IMR-90 (cell line): ENCODE data around the gene CYP4X1. TPM values are rescaled to one million over a fixed set of nuclear protein-coding genes. Genes with fewer than 3 reads are reported as not detected.

Experiments used
- ATAC-seq: fragments of 200-7000 bp; cut with Tn5 transposase; 2 replicates; pipeline ENCODE4 v1.9.1; 2020; ENCODE audit warnings: low read depth, mild to moderate bottlenecking, moderate library complexity
- BruUV-seq: library from RNA; stranded (reverse); fragments of 400-500 nt; replicated peaks from 2 replicates; lab custom pipeline; 2021; lab: Mats Ljungman, UMichigan
- CTCF ChIA-PET: fragments of 300-600 bp; formaldehyde crosslinking; extraction: SDS; loops from one replicate; lab custom pipeline; 2021; ENCODE audit warnings: antibody characterized with exemption; lab: Yijun Ruan, JAX
- POLR2A ChIA-PET: fragments of 300-600 bp; sonication (Branson Sonifier 250); formaldehyde crosslinking; loops from one replicate; lab custom pipeline; 2022; ENCODE audit warnings: antibody characterized with exemption; ENCODE audit not compliant: unreplicated experiment; lab: Charles Lee
- DNase-seq: peaks from one replicate; pipeline ENCODE4 v3.0.0; 2013
- H2AFZ ChIP-seq: replicated peaks from 2 replicates; pipeline ENCODE3; 2013; ENCODE audit warnings: low read length, mild to moderate bottlenecking; ENCODE audit not compliant: poor library complexity
- H2AK5ac ChIP-seq: 2 replicates; pipeline ENCODE4 v1.6.1; 2013; ENCODE audit warnings: low read depth, low read length, inconsistent platforms
- H2AK9ac ChIP-seq: replicated peaks from 2 replicates; pipeline ENCODE3; 2013; ENCODE audit warnings: mild to moderate bottlenecking, low read depth, low read length, moderate library complexity; ENCODE audit not compliant: poor library complexity
- H2BK120ac ChIP-seq: 2 replicates; pipeline ENCODE4 v1.6.1; 2013; ENCODE audit warnings: low read depth, low read length, inconsistent platforms
- H2BK15ac ChIP-seq: 3 replicates; pipeline ENCODE4 v1.6.1; 2013; ENCODE audit warnings: low read depth, low read length, inconsistent platforms
- H2BK20ac ChIP-seq: 2 replicates; pipeline ENCODE4 v1.6.1; 2013; ENCODE audit warnings: low read depth, mild to moderate bottlenecking, inconsistent platforms, low read length, moderate library complexity
- H2BK5ac ChIP-seq: 2 replicates; pipeline ENCODE4 v1.6.1; 2013; ENCODE audit warnings: mild to moderate bottlenecking, low read depth, low read length, inconsistent platforms; ENCODE audit not compliant: poor library complexity, severe bottlenecking
- H3K14ac ChIP-seq: replicated peaks from 2 replicates; pipeline ENCODE4 v1.6.1; 2013; ENCODE audit warnings: low read depth, low read length, inconsistent platforms
- H3K18ac ChIP-seq: 2 replicates; pipeline ENCODE4 v1.6.1; 2013; ENCODE audit warnings: low read depth, low read length, control low read depth
- H3K23ac ChIP-seq: 2 replicates; pipeline ENCODE4 v1.6.1; 2013; ENCODE audit warnings: low read depth, low read length, inconsistent platforms
- H3K27ac ChIP-seq: 2 replicates; pipeline ENCODE4 v1.5.1; 2013; ENCODE audit warnings: mild to moderate bottlenecking, control low read depth, low read length; ENCODE audit not compliant: insufficient read depth
- H3K27me3 ChIP-seq: 2 replicates; pipeline ENCODE4 v1.6.1; 2013; ENCODE audit warnings: low read length; ENCODE audit not compliant: control insufficient read depth, insufficient read depth
- H3K36me3 ChIP-seq: 2 replicates; pipeline ENCODE4 v1.6.1; 2013; ENCODE audit warnings: low read length, mixed read lengths; ENCODE audit not compliant: control insufficient read depth, insufficient read depth
- H3K4ac ChIP-seq: 2 replicates; pipeline ENCODE4 v1.6.1; 2013; ENCODE audit warnings: low read depth, low read length, inconsistent platforms
- H3K4me1 ChIP-seq: 2 replicates; pipeline ENCODE4 v1.6.1; 2013; ENCODE audit warnings: low read length, mixed read lengths; ENCODE audit not compliant: control insufficient read depth, insufficient read depth
- H3K4me2 ChIP-seq: 2 replicates; pipeline ENCODE4 v1.6.1; 2013; ENCODE audit warnings: low read depth, mild to moderate bottlenecking, control low read depth, low read length, moderate library complexity
- H3K4me3 ChIP-seq: 2 replicates; pipeline ENCODE4 v1.5.1; 2013; ENCODE audit warnings: low read depth, mild to moderate bottlenecking, control low read depth, low read length, moderate library complexity; ENCODE audit not compliant: insufficient read depth
- H3K56ac ChIP-seq: 2 replicates; pipeline ENCODE4 v1.6.1; 2013; ENCODE audit warnings: low read length, inconsistent platforms; ENCODE audit not compliant: insufficient read depth; ENCODE audit errors: extremely low read depth
- H3K79me1 ChIP-seq, 2 experiments: 2 replicates each; pipeline ENCODE4 v1.6.1; 2013; ENCODE audit warnings: low read length in 2 of 2, inconsistent platforms in 1 of 2, low read depth in 1 of 2
- H3K9ac ChIP-seq: 2 replicates; pipeline ENCODE4 v1.6.1; 2013; ENCODE audit warnings: low read depth, low read length, control low read depth
- H3K9me1 ChIP-seq: 2 replicates; pipeline ENCODE4 v1.6.1; 2013; ENCODE audit warnings: low read length, inconsistent platforms; ENCODE audit not compliant: insufficient read depth
- H3K9me3 ChIP-seq: 2 replicates; pipeline ENCODE4 v1.6.1; 2013; ENCODE audit warnings: low read length; ENCODE audit not compliant: control insufficient read depth, insufficient read depth
- H4K20me1 ChIP-seq: 2 replicates; pipeline ENCODE4 v1.6.1; 2013; ENCODE audit warnings: low read length, inconsistent platforms; ENCODE audit not compliant: insufficient read depth
- H4K5ac ChIP-seq: 2 replicates; pipeline ENCODE4 v1.6.1; 2013; ENCODE audit warnings: mild to moderate bottlenecking, low read depth, low read length, control low read depth
- H4K8ac ChIP-seq, 2 experiments: 2 replicates each; pipeline ENCODE4 v1.6.1; 2013; ENCODE audit warnings: low read depth in 2 of 2, low read length in 2 of 2, control low read depth in 1 of 2, inconsistent platforms in 1 of 2
- H4K91ac ChIP-seq: 2 replicates; pipeline ENCODE4 v1.6.1; 2013; ENCODE audit warnings: low read depth, low read length, inconsistent platforms; ENCODE audit not compliant: insufficient read depth
- BHLHE40 ChIP-seq: fragments of 150-350 bp; IDR thresholded peaks from 2 replicates; pipeline ENCODE4 v1.6.1; 2016; ENCODE audit warnings: mild to moderate bottlenecking, low read depth, low read length
- CEBPB ChIP-seq: IDR thresholded peaks from 2 replicates; pipeline ENCODE4 v1.6.1; 2012; ENCODE audit warnings: low read depth, low read length, improper control_type of control experiment
- CHD1 ChIP-seq: IDR thresholded peaks from 2 replicates; pipeline ENCODE4 v1.6.1; 2012; ENCODE audit warnings: low read depth, low read length, improper control_type of control experiment
- FOS ChIP-seq: fragments of 150-350 bp; IDR thresholded peaks from 2 replicates; pipeline ENCODE4 v1.6.1; 2016; ENCODE audit warnings: low read depth, low read length
- MAFK ChIP-seq: IDR thresholded peaks from 2 replicates; pipeline ENCODE4 v1.6.1; 2012; ENCODE audit warnings: low read depth, low read length, improper control_type of control experiment
- MAZ ChIP-seq: IDR thresholded peaks from 2 replicates; pipeline ENCODE4 v1.6.1; 2012; ENCODE audit warnings: low read depth, mild to moderate bottlenecking, low read length, improper control_type of control experiment, moderate library complexity, borderline replicate concordance
- NFE2L2 ChIP-seq: fragments of 150-350 bp; IDR thresholded peaks from 2 replicates; pipeline ENCODE4 v1.6.1; 2016; ENCODE audit warnings: low read depth, mild to moderate bottlenecking, low read length
- POLR2A ChIP-seq: IDR thresholded peaks from 2 replicates; pipeline ENCODE4 v1.6.1; 2012; ENCODE audit warnings: mild to moderate bottlenecking, low read depth, low read length
- RAD21 ChIP-seq: IDR thresholded peaks from 2 replicates; pipeline ENCODE4 v1.6.1; 2012; ENCODE audit warnings: low read length, improper control_type of control experiment
- RCOR1 ChIP-seq: IDR thresholded peaks from 2 replicates; pipeline ENCODE4 v1.6.1; 2012; ENCODE audit warnings: mild to moderate bottlenecking, low read length, improper control_type of control experiment; ENCODE audit not compliant: insufficient replicate concordance
- RFX5 ChIP-seq: IDR thresholded peaks from 2 replicates; pipeline ENCODE4 v1.8.0; 2012; ENCODE audit warnings: low read depth, mild to moderate bottlenecking, low read length, moderate library complexity
- SMC3 ChIP-seq: fragments of 150-350 bp; IDR thresholded peaks from 2 replicates; pipeline ENCODE4 v1.6.1; 2016; ENCODE audit warnings: low read depth, mild to moderate bottlenecking, antibody characterized with exemption, low read length, moderate library complexity
- WGBS, 2 experiments: methylation state at CpG; one replicate each; pipeline versions ENCODE4 v1.1.5 to v1.1.7; 2013; ENCODE audit warnings: missing lambda C conversion rate in 2 of 2; ENCODE audit not compliant: insufficient read length in 1 of 2; ENCODE audit errors: extremely low coverage in 2 of 2; 5-methylcytosine and 5-hydroxymethylcytosine counted together
- dilution Hi-C: fragments of 300-500 bp; cut with HindIII; formaldehyde crosslinking; loops from one replicate; pipeline ENCODE4 v1.14.3; 2018; ENCODE audit warnings: low sequenced_read_pairs; ENCODE audit not compliant: unreplicated experiment
- in situ Hi-C: fragments of 300-500 bp; cut with MboI; formaldehyde crosslinking; loops from 3 replicates; pipeline ENCODE4 v1.14.3; 2019; ENCODE audit warnings: low sequenced_read_pairs, inconsistent platforms, mixed read lengths
- intact Hi-C: fragments of 100-400 bp; cut with micrococcal nuclease; formaldehyde crosslinking; loops from 2 replicates; pipeline ENCODE4 v1.10.0; 2022
- polyA plus RNA-seq, 3 experiments: library from polyadenylated mRNA; depleted of rRNA; stranded (reverse); fragments of >200 nt; gene quantifications; 2 replicates each; pipeline ENCODE4 v1.2.3, GENCODE V29; 2012; ENCODE audit warnings: low replicate concordance in 1 of 3
- total RNA-seq: library from RNA; depleted of rRNA; stranded (reverse); fragments of >200 nt; gene quantifications from 2 replicates; pipeline ENCODE4 v1.2.3, GENCODE V29; 2012
- TF ChIP-seq, protein P1 (sequence below): conservative IDR thresholded peaks from 2 replicates; pipeline ENCODE4 v1.5.1; 2012; ENCODE audit warnings: mild to moderate bottlenecking, low read depth, low read length, improper control_type of control experiment
- TF ChIP-seq, protein P2 (sequence below): fragments of 150-350 bp; IDR thresholded peaks from 2 replicates; pipeline ENCODE4 v1.6.1; 2017; ENCODE audit warnings: mild to moderate bottlenecking, antibody characterized with exemption, low read length, low read depth

Gene CYP4X1
- total and polyA plus RNA-seq, 2 of the 4 experiments (the other 2 are of a cell fraction) = not detected

DNA sequence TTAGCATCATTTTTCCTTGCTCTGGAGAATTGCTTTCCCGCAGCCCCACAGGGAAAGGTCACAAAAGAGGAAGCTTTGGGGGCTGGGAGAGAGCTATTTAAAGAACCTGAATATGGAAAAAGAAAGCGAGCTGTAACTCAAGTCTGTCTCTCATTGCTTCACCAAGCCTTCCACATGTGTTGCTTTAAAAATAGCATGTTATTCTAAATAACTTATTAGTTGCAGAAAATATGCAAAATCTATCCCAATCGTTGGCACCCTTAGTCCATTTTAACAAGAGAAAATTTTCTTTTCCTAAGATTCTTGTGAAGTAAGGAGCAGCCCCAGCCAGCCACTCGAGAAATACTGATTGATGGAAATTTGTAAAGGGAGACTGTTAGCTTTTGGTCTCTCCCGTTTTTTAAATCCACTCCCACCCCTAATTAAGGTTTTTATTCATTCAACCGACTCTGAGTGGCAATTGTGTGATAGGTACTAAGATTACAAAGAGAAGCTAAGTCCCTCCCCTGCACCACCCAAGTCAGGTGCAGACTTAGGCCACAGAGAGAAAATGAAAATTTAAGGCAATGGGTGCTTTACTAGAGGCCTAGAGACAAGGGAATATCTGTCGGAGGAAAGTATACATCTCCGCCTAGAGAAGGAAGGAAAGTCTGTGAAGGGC lies 802 bp downstream of the CYP4X1 start:
- Histone ChIP-seq H3K23ac (no peak overlapping the region), H3K4me1 (no peaks in the 10 kb centered on the region), H2BK20ac (no peak overlapping the region), H3K27ac (no peak overlapping the region), H3K36me3 (no peaks in the 10 kb centered on the region), H3K14ac (no peak overlapping the region), H2AK5ac (no peak overlapping the region), H3K4me3 (no peak overlapping the region), H3K9me1 (no peaks in the 10 kb centered on the region), H4K91ac (no peak overlapping the region), H2AK9ac (no peak overlapping the region), H2BK15ac (no peak overlapping the region), H3K4me2 (no peak overlapping the region), H4K8ac (no peak overlapping the region), H3K4ac (no peak overlapping the region), H4K5ac (no peak overlapping the region), H3K18ac (no peak overlapping the region), H3K9ac (no peak overlapping the region), H2AFZ (no peak overlapping the region), H4K20me1 (no peaks in the 10 kb centered on the region), H2BK5ac (no peak overlapping the region), H3K79me1 (no peaks in the 10 kb centered on the region), H3K27me3 (no peaks in the 10 kb centered on the region), H2BK120ac (no peak overlapping the region), H3K56ac (no peak overlapping the region), H3K9me3 (no peaks in the 10 kb centered on the region; the same call in 1 of the 2 replicates)
- in situ Hi-C loops (no loop called here), intact Hi-C loops (no loop called here), dilution Hi-C loops (no loop called here)
- no peak for DNase-seq
- no peak for ATAC-seq
- ChIA-PET POLR2A (no interaction called here), CTCF (no interaction called here)
- BruUV-seq = no TSS peak
- WGBS, 2 experiments = no CpG with 5 or more reads among the region's 8 CpGs
- no peak for TF ChIP-seq RCOR1
- TF ChIP-seq SMC3 = no peak
- TF ChIP-seq MAZ = no peak
- no peak for TF ChIP-seq CEBPB
- no peak for TF ChIP-seq POLR2A
- TF ChIP-seq, protein P1, sequence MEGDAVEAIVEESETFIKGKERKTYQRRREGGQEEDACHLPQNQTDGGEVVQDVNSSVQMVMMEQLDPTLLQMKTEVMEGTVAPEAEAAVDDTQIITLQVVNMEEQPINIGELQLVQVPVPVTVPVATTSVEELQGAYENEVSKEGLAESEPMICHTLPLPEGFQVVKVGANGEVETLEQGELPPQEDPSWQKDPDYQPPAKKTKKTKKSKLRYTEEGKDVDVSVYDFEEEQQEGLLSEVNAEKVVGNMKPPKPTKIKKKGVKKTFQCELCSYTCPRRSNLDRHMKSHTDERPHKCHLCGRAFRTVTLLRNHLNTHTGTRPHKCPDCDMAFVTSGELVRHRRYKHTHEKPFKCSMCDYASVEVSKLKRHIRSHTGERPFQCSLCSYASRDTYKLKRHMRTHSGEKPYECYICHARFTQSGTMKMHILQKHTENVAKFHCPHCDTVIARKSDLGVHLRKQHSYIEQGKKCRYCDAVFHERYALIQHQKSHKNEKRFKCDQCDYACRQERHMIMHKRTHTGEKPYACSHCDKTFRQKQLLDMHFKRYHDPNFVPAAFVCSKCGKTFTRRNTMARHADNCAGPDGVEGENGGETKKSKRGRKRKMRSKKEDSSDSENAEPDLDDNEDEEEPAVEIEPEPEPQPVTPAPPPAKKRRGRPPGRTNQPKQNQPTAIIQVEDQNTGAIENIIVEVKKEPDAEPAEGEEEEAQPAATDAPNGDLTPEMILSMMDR = no peak
- no peak for TF ChIP-seq MAFK
- no peak for TF ChIP-seq RFX5
- TF ChIP-seq CHD1 = no peak
- TF ChIP-seq, protein P2, sequence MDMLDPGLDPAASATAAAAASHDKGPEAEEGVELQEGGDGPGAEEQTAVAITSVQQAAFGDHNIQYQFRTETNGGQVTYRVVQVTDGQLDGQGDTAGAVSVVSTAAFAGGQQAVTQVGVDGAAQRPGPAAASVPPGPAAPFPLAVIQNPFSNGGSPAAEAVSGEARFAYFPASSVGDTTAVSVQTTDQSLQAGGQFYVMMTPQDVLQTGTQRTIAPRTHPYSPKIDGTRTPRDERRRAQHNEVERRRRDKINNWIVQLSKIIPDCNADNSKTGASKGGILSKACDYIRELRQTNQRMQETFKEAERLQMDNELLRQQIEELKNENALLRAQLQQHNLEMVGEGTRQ = no peak
- TF ChIP-seq FOS = no peak
- no peak for TF ChIP-seq BHLHE40
- TF ChIP-seq RAD21 = no peak
- no peak for TF ChIP-seq NFE2L2
